Measurements from ENCODE around the gene MARK2. TPM values are rescaled to one million over a fixed set of nuclear protein-coding genes. Genes with fewer than 3 reads are reported as not detected.

The MARK2 gene
- total RNA-seq, 1 experiment from 2014 or later = 39.8 TPM

DNA sequence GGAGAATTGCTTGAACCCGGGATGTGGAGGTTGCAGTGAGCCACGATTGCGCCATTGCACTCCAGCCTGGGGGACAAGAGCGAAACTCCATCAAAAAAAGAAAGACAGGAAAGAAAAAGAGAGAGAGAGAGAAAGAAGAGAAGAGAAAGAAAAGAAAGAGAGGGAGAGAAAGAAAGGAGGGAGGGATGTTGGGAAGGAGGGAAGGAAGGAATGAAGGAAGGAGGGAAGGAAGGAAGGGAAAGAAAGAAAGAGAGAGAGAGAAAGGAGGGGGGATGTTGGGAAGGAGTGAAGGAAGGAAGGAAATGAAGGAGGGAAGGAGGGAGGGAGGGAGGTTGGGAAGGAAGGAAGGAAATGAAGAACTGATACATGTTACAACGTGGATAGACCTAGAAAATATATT, 38.0 kb upstream of the MARK2 start:
- BruUV-seq (replicated peaks) = no TSS peak
- H4K20me1 ChIP-seq (ENCODE audit: insufficient read depth) = no peaks in the 10 kb centered on the region
- no peak overlapping the region for H3K27ac ChIP-seq (ENCODE audit: low read depth, low read length)
- ChIA-PET RAD21 (ENCODE audit: low non-redundant PET in 1 of 2, low total read pairs in 2 of 2, uncharacterized antibody in 2 of 2, unreplicated experiment in 2 of 2) (no interaction called here), POLR2A (no interaction called here), CTCF (no interaction called here)
- no peaks in the 10 kb centered on the region for H3K9me2 ChIP-seq (ENCODE audit: insufficient read depth)
- DNase-seq (ENCODE audit: low read depth, low spot score) (no peak), ATAC-seq (no peak)
- no peaks in the 10 kb centered on the region for H3K9me3 ChIP-seq (ENCODE audit: control insufficient read depth in 1 of 2, insufficient read depth in 1 of 2, low read depth in 1 of 2, low read length in 2 of 2)
- no peak overlapping the region for H3K4me3 ChIP-seq (replicated peaks in 1 of 2; ENCODE audit: low read depth in 1 of 2, low read length in 2 of 2)
- no peak for TF ChIP-seq RAD21 (IDR thresholded peaks at IDR 0.05; ENCODE audit: low read depth)
- no peak for TF ChIP-seq EZH2phosphoT487 (IDR thresholded peaks at IDR 0.05; ENCODE audit: borderline replicate concordance)
- TF ChIP-seq ZFX (IDR thresholded peaks at IDR 0.05) = no peak
- TF ChIP-seq, protein P1, sequence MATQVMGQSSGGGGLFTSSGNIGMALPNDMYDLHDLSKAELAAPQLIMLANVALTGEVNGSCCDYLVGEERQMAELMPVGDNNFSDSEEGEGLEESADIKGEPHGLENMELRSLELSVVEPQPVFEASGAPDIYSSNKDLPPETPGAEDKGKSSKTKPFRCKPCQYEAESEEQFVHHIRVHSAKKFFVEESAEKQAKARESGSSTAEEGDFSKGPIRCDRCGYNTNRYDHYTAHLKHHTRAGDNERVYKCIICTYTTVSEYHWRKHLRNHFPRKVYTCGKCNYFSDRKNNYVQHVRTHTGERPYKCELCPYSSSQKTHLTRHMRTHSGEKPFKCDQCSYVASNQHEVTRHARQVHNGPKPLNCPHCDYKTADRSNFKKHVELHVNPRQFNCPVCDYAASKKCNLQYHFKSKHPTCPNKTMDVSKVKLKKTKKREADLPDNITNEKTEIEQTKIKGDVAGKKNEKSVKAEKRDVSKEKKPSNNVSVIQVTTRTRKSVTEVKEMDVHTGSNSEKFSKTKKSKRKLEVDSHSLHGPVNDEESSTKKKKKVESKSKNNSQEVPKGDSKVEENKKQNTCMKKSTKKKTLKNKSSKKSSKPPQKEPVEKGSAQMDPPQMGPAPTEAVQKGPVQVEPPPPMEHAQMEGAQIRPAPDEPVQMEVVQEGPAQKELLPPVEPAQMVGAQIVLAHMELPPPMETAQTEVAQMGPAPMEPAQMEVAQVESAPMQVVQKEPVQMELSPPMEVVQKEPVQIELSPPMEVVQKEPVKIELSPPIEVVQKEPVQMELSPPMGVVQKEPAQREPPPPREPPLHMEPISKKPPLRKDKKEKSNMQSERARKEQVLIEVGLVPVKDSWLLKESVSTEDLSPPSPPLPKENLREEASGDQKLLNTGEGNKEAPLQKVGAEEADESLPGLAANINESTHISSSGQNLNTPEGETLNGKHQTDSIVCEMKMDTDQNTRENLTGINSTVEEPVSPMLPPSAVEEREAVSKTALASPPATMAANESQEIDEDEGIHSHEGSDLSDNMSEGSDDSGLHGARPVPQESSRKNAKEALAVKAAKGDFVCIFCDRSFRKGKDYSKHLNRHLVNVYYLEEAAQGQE (IDR thresholded peaks at IDR 0.05; ENCODE audit: low read depth) = no peak
- no peak for TF ChIP-seq SIN3A (IDR thresholded peaks at IDR 0.05; ENCODE audit: low read depth)
- TF ChIP-seq, protein P2, sequence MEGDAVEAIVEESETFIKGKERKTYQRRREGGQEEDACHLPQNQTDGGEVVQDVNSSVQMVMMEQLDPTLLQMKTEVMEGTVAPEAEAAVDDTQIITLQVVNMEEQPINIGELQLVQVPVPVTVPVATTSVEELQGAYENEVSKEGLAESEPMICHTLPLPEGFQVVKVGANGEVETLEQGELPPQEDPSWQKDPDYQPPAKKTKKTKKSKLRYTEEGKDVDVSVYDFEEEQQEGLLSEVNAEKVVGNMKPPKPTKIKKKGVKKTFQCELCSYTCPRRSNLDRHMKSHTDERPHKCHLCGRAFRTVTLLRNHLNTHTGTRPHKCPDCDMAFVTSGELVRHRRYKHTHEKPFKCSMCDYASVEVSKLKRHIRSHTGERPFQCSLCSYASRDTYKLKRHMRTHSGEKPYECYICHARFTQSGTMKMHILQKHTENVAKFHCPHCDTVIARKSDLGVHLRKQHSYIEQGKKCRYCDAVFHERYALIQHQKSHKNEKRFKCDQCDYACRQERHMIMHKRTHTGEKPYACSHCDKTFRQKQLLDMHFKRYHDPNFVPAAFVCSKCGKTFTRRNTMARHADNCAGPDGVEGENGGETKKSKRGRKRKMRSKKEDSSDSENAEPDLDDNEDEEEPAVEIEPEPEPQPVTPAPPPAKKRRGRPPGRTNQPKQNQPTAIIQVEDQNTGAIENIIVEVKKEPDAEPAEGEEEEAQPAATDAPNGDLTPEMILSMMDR (IDR thresholded peaks at IDR 0.05 in 2 of 3, conservative IDR thresholded peaks at IDR 0.05 in 1 of 3; ENCODE audit: borderline replicate concordance in 1 of 3, insufficient read depth in 1 of 3, low read depth in 2 of 3, low read length in 2 of 3) = no peak
- TF ChIP-seq EGR1 (IDR thresholded peaks at IDR 0.05; ENCODE audit: low read depth) = no peak
- no peak for TF ChIP-seq ZNF274 (IDR thresholded peaks at IDR 0.05; ENCODE audit: low read depth, low read length)
- TF ChIP-seq YY1 (IDR thresholded peaks at IDR 0.05; ENCODE audit: extremely low read depth, insufficient replicate concordance, low read depth, low read length) = no peak
- TF ChIP-seq, protein P3, sequence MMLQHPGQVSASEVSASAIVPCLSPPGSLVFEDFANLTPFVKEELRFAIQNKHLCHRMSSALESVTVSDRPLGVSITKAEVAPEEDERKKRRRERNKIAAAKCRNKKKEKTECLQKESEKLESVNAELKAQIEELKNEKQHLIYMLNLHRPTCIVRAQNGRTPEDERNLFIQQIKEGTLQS (IDR thresholded peaks at IDR 0.05) = no peak
- H3K4me2 ChIP-seq (ENCODE audit: low read length) = no peak overlapping the region
- no peak overlapping the region for H3K9ac ChIP-seq (ENCODE audit: low read length)
- no peaks in the 10 kb centered on the region for H3K79me2 ChIP-seq (ENCODE audit: insufficient read depth, low read length)
- H3K27me3 ChIP-seq (ENCODE audit: insufficient read depth, low read length) = no peaks in the 10 kb centered on the region
- intact Hi-C loops (cut with micrococcal nuclease) = no loop called here
- peaks cover 12 to 29% of the 10 kb centered on the region in 2 experiments; a peak in 3 of 4 replicates for H3K4me1 ChIP-seq (ENCODE audit: control insufficient read depth in 1 of 2, insufficient read depth in 2 of 2, low read length in 2 of 2)
- no peak overlapping the region for H2AFZ ChIP-seq (ENCODE audit: low read depth, low read length, poor library complexity, severe bottlenecking)
- no peaks in the 10 kb centered on the region for H3K36me3 ChIP-seq (ENCODE audit: control insufficient read depth in 1 of 2, insufficient read depth in 2 of 2, low read length in 2 of 2)
